ENCODE data around the gene SIX3.

Gene SIX3

DNA sequence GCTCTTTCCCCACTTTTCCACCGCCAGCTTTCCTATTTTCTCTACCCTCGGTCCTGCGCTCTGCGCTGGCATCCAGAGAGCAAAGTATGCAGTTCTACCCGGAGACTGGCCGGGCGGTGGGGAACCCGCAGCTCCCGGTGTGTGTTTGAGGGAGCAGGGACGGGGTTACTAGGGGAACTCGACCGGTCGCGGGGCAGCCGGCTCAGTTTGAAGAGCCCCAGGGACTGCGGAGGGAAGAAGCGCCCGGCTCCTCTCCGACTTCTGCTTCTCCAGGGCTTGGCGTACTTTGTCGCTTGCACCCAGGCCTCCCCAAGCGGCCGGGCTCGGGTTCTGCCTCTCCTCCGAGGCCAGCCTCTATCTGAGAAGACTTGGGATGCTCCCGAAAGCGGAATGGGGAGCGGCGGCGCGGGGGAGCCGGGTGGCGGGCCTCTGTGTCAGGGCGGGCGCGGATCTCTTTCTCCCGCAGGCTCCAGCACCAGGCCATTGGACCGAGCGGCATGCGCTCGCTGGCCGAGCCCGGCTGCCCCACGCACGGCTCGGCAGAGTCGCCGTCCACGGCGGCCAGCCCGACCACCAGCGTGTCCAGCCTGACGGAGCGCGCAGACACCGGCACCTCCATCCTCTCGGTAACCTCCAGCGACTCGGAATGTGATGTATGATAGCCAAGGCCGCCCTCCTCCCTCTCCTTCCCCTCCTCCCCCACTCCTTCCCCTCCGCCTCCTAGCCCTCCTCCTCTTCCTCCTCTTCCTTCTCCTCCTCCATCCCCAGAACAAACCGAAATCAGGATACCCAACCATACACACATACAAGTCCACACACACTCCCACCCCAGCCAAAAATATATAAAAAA is 2.8 kb downstream of the SIX3 start:
- DNase-seq: no peak

DNA sequence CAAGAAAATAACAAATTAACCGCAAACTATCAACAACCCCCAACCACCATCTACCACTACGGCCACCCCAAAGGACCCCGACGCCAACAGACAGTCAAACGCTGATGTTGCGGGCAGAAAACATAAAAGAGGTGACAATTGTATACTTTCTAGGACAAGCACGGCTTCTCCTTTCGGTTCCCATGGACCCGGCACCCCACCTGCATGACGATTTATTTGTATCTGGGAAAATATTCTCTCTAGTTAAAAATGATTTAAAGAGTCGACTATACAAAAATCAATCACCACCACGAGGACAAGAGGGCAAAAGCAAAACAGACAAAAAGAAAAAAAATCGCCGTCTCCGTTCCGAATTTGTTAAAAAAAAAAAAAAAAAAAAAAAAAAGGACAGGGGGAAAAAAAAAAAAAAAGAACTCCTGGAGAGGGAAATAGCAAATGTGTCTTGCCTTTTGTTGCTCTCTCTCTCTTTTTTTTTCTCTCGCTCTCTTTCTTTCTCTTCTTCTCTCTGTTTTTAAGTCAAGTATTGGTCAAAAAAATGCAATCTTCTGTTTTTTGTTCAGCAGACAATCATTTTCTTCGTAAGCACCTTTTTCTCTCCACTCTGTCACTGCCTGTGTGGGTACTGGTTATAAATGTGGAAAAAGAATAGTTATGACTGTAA is 3.6 kb downstream of the SIX3 start:
- DNase-seq: no peak

DNA sequence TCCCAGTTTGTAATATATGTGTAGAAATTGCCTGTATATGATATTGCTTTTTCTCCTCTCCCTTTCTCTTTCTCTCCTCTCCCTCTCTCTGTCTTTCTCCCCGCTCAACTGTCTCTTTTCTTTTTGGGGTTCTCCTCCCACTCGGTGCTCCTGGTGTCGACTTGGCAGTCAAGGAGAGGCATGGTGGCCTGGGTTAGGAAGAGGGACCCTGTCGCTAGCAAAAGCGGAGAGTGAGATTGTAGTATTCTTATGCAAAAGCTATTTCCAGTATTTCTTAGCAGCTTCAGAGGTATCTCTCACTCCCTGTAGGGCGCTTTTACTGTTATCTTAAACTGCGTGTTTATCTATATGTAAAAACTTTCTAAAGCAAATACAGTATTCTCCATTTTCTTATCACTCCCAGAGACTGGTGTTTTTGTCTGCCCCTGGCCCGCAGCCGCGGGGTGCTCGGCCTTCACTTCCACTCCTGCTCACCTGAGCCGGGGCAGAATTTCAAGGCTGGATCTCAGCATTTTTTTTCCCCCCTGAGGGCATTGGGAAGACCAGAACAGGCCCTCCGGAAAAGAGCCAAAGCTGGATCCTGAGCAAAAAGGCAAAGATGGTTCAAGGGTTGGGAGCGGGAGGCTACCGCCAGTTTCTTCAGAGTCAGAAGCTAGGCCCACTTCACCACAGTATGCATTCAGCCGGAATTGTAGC is 4.3 kb downstream of the SIX3 start:
- DNase-seq: no peak

DNA sequence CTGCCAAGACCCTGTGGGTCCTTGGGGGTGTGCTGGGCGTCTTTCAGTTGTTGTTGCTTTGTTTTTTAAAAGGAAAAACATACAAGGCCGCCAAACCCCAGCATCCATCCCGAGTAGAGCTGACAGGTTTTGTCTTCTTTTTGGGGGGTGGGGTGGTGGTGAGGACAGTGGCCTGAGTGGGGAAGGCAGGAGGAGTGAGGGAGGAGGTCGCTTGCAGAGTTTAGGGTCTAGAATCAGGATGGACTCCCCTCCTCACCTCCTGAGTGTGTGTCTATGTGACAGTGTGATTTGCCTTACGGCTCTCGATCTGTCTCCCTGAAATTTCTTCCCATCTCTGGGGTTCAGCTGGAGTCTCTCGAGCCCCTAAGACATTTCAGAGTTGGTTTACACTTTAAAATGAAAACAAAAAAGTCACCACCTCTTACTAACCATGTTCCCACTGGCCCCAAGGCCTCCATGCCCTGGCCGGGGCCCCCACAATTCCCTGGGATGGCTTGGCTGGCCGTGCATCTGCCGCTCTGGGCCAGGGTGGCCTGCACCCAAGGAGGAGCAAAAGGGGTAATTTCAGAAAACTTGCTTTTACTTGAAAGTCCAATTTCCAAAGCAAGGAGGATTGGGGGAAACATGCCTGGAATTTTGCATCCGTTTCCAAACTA is 5.0 kb downstream of the SIX3 start:
- no peak for DNase-seq

- DNase-seq: no peak
These were observed 5.5 kb downstream of the SIX3 start for GRCh38 chr2:44947028-44947375.

DNA sequence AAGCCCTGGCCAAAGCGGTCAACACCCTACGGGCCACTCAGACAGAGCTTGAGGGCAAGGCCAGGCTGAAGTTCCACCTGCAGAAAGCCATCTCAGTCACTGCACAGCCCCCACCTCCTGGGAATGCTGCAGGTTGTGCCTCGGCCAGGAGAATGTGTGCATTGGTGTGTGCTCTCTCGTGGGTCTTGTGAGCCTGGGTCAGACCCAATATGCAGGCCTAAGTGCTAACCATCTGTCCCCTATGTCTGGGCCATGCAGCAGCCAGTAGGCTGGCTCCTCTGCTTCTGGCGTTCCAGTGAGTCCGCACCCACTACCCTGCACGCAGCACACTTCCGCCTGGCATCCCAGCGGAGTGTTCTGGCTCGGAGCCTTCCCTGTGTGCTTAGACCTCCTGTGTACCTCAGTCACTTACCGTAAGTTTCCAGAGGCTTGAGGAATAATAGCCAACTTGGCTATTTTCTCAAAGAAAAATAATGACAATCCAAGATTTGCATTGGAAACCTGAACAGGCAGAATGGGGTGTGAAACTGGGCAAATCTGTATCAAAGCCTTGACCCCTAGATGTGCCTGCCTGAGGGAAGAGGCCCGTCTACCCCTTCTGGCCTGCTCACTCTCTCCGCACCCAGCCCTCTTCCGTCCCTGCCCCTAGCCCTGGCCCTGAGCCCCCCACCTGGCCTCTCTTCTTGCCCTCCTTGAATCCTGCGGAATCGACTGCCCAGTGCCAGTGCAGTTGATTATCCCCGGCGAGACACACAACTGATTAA is 7.2 kb downstream of the SIX3 start:
- DNase-seq: no peak

DNA sequence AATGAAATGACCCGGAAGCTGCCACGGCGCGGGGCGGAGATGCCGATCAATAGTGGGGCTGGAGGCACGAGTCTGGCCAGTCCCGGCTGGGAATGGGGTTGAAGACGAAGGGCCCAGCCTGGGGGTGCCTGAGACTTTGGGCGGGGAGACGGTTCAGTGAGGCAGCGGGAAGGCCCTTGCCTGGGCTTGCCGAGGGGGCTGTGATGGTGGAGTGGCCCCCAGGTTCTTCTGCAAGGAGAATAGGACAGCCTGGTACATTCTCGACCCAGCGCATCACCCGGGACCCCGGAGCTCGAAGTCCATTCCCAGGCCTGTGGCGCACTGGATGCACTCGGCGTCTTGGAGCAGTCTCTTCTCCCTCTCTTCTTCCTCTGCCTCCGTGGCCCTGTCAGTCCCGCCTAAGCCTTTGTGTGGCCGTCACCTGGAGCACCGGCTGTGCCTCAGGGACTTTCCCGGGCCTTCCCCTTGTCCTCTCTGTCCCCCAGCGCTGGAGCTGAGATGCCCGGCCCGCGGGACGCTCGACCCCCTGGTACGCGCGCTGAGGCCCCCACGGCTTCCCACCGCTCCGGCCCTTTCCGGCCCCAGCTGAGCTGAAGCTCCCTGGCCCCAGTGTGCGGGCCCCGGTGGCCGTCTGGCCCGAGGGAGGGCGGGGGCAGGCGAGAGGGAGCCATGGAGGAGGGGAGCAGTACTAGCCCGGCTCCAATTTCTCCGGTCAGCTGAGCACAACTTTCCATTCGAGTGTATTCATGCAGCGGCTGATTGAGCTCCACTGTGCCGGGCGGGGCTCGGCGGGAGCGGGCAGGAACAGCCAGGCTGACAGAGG is 8.0 kb downstream of the SIX3 start:
- no peak for DNase-seq

- DNase-seq: no peak
These were observed 9.1 kb downstream of the SIX3 start for GRCh38 chr2:44950646-44951045.

- DNase-seq: no peak
These were observed 9.6 kb downstream of the SIX3 start for GRCh38 chr2:44951124-44951523.

DNA sequence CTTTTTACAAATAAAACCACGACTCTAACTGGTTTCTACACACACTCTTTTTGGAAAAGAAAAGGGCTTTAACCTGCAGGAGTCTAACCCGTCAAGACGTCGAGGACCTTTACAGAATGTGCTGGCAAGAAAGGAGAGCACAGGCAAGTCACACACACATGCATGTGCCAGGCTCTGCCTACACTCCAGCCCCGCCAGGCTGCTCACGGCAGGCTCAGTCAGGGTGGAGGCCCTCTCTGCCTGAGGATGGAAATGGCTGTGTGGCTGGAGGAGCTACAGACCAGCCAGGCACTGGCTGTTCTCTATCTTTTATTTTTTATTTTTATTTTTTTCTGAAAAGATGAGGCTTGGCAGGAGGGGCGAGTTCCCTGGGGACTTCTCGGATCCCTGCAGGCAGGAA is 10.2 kb downstream of the SIX3 start:
- no peak for DNase-seq

DNA sequence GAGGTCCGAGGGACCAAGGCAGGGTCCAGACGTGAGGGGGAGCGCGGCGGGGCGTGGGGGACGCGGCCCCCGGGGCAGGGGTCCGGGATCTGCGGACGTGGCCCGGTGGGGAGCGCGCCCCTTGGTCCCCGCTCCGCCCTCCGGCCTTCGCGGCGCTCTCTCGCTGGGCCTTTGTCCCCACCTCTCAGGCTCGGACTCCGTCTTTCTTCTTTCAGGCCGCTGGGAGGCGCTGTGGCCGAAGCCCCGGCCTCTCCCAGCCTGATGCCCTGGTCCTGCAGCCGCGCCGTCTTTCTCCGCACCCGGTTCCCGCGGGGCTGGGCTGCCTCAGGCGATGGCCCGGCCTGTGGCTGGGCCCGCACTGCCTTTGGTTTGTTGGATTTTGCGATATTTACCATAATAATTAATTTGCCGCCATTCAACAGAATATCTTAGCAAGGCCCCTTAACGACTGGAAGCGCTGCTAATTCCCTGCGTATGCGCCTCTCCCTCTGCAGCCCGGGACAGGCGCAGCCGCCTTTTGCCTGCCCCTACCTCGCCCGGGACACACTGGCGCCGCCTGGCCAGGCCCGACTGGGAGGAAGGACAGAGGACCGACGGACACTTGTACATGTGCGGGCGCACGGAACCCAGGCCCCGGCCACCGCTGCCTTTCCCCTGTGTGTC is 10.8 kb downstream of the SIX3 start:
- peak; percentile 54 for DNase-seq

DNA sequence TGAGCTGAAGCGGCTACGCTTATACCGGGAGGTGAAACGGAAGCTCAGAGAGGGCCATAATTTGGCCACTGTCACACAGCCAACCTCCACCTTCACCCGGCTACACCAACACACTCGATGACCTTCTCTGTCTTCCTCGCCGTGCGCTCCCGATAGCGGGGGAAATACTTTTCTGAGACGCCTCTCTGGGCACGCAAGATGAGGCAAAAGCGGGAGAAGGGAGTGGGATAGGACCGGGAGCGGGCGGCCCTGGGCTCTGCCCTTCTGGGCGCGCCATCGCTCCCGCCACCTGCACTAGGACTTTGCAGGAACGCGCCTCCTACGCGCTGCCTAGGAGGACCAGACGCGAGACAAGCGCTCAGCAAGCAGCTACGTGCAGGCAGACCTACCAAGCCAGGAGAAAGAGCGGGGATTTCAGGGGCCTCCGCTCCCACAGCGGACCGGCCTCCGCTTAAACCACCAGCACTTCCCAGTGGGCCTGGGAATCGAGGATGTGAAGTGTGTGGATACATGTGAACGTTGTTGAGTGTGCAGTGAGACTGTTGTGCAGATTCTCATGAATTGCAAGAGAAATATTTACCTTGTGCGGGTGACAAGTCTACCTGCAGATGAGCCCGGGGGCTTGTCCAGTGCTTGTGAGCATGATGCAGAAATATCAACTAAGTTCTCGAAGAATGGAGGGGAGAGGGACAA is 11.4 kb downstream of the SIX3 start:
- no peak for DNase-seq

DNA sequence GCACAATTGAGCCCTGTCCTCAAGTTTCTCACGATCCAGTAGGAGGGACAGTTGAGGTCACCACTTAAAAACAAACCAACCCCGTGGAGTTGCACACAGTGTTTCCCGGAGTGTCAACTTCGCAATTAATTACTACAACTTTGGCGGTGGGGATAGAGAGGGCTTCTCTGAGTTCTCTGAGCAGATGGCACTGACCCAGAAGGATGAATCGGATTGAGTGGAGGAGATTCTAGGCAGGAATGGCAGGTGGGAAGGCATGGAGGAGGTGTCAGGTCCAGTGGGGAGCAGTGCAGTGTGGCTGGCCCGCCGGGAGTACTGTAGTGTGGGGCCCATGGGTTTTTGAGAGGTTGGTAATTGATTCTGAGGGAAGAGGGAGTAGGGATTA is 12.0 kb downstream of the SIX3 start:
- no peak for DNase-seq

DNA sequence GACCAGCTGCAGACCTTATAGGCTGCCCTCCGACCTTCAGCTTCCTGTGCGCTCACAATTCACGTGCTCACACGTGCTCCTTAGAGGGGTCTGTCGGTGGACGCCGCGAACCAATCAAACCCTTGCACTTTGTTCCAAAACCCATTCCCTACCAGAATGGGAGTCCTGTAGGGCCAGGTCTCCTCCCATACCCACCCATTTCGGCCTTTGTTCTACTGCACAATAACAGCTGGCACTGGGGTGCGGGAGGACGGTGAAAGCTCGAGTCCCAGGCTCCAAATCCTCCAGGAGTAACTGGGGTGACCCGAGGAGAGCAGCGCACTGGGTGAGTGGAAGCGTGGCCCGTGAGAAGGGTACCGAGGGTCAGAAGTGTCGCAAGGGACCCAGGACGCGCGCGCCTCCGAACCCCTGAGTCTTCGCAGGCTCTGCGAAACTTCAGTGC is 13.0 kb downstream of the SIX3 start:
- no peak for DNase-seq

DNA sequence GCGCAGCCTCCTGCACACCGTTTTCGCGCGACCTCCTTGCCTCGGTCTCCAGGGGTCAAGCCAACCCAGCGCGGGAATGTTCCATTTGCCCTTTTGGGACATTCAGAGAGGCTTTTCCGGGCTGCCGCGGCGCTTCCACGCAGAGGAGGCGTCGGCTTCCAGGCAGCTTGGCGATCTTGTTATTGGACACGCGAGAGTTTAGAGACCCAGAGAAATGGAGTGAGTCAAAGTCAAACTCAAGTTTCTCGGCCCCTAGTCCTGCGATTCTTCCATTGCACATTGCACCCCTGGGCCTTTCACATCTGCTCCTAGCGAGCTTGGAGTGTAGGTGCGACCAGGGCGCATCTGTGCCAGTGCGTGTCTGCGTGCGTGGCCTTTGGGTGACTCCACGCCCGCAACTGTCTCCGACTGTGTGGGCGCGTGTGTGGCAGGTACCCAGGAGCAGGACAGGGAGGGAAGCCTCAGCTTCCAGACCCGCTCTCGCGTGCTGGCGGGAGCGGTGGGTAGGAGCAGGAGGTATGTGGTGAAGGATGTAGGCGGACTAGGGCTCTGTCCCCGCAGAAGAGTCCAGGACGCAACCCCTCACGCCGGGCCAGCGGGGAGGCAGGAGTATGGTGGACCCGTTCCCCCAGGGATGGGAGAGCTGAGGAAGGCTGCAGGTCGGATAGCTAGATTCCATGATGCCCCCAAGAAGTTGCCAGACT is 13.5 kb downstream of the SIX3 start:
- no peak for DNase-seq

DNA sequence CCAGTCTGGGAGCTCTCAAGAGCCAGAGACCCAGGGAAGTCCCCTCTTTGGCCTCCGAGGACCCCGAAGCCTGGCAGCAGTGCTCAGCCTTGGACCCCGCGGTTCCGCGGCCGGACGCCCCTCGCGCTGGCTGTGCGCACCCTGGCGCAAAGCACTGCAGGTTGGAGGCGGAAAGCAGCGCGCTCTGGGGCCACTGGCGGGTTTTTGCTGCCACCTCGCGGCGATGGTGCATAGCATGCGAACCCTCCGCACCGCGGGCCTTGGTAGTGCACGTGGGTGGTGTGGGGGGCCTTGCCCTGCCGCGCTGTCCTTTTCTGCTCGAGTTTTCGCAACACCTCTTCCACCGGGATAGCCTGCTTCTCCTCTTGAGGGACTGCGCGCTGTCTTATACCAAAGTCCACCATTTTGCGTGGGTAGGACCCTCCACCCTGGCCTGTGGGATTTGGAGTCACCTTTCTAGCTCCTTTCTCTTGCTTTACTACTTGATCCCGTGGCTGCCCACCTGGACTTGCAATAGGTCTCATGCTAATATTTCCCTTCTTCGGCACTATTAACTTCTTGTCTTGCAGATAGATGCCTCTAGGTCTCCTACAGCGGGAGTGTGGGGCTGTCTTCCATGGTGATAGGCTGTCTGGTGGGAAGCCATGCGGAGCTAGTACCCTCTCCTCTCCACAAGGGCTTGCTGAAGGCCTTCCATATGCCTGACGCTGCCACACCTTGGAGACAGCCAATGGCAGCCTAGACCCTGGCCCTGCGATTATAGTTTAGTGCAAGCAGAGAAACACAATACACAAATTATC is 14.3 kb downstream of the SIX3 start:
- peak; percentile 79 for DNase-seq

- DNase-seq: no peak
These were observed 15.3 kb downstream of the SIX3 start for GRCh38 chr2:44956843-44957242.

DNA sequence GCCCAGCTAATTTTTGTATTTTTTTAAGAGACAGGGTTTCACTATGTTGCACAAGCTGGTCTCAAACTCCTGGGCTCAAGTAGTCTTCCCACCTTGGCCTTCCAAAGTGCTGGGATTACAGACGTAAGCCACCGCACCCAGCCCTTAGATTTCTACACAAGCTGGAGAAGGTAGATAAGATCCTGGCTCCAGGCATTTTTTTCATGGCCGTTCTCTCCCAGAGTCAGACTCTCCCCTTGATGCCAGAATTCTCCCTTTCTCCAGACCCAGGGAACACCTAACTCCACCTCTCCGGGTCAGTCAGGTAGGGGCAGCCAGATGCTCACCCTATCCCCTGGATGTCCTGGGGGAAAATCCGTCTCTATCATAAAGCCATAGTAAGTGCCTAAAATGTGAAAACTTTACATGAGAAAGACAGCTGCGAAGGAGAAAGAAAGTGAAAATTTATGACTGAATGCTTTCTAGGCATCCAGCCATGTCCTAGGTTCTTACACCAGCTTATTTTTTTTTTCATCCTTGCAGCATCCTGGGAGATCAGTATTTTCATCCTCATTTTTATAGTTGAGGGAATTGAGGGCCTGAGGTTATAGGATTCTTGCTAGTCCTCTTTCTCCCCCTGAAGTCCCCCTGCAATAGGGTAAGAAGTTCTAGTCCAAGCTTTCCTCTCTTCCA is 16.3 kb downstream of the SIX3 start:
- DNase-seq: no peak

All from activated CD4-positive, alpha-beta T cell treated with anti-CD3 and anti-CD28 coated beads, Interleukin-2, amount 50 U/mL, for 16 hours (primary cell).